NCI-H1092 (cell line): ENCODE results near the gene ADAM12.

Experiments used
- DNase-seq: peaks from one replicate; lab custom pipeline; 2025; lab: John Stamatoyannopoulos, UW

The ADAM12 gene

DNA sequence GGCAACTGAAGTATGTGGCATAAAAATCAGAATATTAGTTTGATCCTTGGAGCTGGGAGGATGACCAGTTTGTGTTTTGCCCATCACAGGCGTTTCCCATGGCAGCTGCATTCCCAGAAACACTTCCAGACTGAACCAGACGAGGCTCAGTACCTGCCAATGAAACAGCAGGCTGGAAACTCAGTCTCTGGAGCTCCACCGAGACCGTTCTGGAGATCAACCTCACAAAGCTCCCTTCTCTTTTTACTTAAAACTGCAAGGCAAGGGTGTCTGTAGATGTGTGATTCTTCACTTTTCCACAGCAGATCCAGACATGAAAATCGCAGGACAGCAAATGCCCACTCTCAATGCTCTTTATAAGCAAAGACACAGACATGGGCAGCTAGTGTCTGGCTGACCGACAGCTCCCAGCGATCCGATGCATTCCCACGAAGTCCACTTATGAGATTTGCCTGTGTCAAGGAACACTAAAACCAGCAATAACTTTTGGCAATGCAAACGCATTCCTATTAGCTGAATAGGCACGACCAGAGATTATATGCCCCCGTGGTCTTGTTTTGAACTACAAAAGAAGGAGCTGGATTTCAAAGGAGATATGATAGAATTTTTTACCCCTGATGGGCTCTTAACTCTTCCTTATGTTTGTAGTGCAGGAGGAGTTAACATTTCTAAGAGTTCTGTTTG lies 72.6 kb downstream of the ADAM12 start:
- DNase-seq = no peak

DNA sequence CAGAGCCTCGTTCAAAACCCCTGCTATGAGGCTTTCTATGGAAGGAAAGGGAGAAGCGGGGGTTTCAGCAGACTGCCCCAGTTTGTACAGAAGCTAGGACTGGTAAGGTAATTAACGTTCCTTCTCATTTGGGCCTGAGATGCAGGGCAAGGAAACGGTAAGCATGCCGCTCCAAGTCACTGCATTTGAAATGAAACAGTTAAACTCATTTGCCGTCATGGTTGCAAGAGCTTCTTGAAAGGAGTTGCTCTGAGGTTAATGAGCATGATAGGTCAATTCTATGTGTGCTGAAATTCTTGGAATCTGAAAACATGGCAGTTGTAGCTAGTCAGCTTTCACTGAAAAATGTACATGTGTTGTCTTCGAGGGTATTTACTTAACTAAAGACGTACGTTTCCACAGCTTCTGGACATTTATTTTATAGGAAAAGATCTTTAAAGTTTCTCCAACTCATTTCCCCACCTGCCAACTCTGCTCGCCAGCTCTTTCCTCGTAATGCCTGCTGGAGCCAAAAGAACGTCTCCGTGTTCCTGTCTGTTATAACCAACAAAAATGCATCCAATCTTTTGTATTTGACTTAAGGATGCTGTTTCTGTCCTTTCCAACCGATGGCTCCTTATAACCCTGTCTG lies 73.3 kb downstream of the ADAM12 start:
- no peak for DNase-seq

DNA sequence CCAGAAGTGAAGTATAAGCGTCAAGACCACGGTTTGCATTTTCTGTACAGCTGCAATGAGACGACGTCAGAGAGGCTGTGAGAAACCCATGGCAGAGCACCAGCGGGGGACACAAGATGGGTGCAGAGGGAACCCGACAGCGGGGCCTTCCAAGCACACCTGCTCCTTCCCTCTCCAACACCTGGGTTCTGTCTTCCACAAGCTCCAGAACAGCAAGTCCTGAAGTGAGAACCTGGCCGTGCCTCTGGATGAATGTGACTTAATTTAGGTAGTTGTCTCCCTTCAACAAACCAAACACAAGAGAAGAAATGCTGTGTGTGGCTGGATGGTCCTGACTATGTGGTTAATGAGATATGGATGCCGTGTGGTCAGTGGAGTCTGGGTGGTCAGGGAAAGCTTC lies 76.1 kb downstream of the ADAM12 start:
- DNase-seq = no peak

DNA sequence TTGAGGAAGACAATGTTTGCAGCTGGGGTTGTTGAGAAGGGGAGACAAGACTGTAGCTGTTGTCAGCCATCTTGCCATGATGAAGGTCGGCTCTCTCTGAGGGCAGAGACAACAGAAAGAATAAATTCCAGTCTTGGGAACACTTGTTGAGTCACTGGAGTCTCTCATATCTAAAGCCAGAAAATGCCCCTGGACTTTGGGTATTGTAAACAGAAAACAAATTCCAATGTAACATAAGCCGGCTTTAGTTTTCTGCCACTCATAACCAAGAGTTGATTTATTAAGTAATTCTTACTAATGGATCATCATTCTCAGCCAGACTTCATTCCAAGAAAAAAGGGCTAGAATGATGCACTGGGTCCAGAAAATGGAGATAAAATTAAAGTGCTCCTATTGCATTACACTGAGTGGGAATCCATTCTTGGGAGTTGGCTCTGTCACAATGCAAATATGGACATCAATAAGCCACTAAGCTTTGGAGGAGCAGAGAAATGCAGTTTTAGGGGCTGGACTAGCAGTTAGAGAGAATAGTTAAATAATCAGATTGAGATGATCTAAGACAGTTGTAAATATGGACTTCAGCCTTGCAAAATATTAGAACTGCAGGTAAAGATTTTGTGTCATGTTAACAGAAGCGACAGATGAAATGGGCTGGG lies 78.9 kb downstream of the ADAM12 start:
- DNase-seq = no peak

- DNase-seq = no peak
These were observed 85.2 kb downstream of the ADAM12 start for GRCh38 chr10:126302826-126303665.

GRCh38 chr10:126302476-126302756 lies 85.9 kb downstream of the ADAM12 start:
- no peak for DNase-seq

DNA sequence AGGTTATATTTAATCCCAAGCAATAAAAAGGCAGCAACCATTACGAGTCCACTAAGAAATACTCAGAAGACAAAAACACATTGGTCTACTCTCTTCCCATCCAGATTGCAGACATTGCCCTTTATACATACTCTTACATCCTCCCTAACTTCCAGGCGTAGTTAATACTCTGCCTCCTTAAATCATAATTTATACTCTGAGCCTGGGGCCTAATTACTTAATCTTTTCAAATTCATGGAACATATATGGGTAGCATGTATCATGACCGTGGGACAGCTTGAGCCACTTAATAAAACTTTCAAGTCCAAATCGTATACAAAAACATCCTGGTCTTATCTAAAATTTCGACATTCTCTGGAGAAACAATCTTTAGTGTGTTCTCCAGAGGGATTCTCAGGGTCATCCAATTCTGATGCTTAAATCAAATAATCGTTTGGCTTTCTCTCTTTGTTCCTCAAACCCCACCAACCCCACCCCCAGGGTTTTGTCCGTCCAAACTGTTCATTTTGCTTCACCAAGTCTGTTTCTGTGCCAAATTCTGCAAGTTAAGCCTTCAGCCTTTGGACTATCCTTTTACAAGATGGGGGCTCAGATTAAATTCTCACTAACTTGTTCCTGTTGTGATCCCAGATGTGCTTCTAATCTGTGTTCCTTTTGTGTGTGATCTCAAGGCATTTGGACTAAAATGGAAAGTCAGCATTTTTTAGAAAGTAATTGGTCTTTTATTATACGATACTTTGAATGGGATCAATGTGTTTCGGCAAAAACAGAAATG lies 86.4 kb downstream of the ADAM12 start:
- no peak for DNase-seq

GRCh38 chr10:126294451-126294850 lies 93.8 kb downstream of the ADAM12 start:
- no peak for DNase-seq

DNA sequence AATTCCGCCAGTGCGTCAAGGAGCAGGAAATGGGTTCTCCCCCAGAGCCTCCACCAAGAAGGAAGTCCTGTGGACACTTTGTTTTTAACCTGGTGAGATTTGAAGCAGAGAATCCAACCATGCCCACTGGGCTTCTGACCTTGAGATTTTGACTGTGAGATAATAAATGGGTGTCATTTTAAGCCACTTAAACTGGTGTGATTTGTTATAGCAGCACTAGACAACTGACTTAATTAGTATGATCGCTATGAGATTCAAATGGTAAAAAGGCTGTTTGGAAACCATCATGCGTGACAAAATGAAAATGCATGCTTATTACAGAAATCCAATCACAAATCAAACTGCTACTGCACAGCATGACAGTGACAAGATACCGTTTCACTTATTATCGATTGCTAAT lies 98.0 kb downstream of the ADAM12 start:
- DNase-seq = no peak

GRCh38 chr10:126288547-126289493 lies 99.5 kb downstream of the ADAM12 start:
- no peak for DNase-seq

- no peak for DNase-seq
These were observed 102.0 kb downstream of the ADAM12 start for GRCh38 chr10:126286256-126286780.

DNA sequence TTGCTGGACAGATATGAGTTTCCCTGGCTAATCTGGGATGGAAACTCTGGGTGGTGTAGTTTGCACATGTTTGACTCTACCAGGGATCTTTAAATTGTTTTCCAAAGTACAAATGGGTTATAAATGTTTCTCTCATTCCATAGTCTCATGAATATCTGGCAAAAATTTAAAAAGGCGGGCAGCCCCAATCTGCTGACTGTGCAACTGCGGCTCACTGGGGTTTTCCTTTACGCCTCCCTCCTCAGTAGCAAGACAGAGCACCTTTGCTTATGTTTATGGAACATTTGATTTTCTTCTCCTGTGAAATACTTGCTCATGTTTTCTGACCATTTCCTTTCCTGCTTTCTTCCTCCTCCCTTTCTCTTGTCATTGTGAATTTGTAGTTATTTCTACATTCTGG lies 105.0 kb downstream of the ADAM12 start:
- no peak for DNase-seq

DNA sequence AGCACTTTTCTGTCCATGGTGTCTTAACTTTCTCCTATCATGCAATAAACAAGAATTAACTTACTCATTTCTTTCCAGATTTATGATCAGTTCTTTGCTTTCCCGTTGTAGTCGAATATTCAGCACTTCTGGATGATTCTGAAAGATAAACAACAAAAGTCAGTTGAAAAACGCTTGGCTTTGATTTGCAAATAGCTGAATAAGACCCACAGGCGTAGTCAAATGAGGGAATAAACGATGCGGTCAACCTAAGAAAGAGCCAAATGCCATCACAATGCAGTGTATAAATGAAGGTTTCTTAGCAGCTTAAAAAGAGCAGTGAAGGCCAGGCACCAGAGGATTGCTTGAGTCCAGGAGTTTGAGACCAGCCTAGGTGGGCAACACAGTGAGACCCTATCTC lies 109.4 kb downstream of the ADAM12 start:
- no peak for DNase-seq

GRCh38 chr10:126277181-126277580 lies 111.1 kb downstream of the ADAM12 start:
- peak; percentile 3 for DNase-seq

DNA sequence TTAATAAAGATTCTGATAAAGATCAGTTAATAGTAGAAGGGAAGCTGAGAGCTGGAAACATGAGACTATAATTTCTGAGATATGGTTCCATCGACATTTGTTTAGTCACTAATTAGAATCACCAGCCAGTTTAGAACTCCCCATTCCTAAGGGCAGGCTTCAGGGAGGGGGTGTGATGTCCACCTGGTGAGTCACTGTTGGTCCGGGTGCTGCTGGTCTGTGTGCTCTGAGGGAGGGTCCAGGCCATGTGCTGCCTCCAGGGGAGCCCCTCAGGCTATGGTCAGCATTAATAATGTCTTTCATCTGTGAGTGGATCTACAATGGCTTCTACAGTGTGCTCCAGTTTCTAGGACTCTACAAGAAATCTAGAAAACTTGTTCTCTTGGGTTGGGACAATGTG lies 115.8 kb downstream of the ADAM12 start:
- no peak for DNase-seq

GRCh38 chr10:126270111-126270510 lies 118.2 kb downstream of the ADAM12 start:
- no peak for DNase-seq

DNA sequence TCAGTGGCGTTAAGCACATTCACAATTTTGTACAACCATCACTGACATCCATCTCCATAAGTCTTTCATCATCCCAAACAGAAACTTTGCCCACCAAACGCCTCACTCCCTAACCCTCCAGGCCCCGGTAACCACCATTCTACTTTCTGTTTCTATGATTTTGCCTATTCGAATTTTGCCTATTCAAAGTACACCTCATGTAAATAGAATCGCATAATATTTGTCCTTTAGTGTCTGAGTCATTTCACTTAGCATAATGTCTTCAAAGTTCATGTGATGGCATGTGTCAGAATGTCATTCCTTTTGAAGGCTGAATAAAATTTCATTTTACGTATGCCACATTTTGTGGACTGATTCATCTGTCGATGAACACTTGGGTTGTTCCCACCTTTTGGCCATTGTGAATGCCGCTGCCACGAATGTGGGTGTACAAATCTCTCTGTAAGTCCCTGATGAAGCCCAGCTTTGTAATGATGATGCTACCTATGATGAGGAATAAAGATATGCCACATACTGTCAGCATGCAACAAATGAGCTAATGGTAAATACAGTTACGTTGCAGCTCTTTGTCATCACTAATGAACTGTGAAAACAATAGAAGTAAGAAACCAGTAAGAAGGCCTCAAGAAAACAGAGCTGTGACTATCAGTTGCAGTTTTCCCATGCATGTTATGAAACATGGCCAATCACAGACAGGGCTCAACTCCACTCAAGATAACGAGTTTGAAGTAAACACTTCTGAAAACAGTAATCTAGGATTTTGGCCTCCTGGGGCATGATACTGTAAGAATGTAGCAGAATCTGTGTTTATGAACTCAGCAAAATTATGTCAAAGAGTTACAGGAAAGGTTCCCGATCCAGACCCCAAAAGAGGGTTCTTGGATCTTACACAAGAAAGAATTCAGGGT lies 120.0 kb downstream of the ADAM12 start:
- DNase-seq = no peak

DNA sequence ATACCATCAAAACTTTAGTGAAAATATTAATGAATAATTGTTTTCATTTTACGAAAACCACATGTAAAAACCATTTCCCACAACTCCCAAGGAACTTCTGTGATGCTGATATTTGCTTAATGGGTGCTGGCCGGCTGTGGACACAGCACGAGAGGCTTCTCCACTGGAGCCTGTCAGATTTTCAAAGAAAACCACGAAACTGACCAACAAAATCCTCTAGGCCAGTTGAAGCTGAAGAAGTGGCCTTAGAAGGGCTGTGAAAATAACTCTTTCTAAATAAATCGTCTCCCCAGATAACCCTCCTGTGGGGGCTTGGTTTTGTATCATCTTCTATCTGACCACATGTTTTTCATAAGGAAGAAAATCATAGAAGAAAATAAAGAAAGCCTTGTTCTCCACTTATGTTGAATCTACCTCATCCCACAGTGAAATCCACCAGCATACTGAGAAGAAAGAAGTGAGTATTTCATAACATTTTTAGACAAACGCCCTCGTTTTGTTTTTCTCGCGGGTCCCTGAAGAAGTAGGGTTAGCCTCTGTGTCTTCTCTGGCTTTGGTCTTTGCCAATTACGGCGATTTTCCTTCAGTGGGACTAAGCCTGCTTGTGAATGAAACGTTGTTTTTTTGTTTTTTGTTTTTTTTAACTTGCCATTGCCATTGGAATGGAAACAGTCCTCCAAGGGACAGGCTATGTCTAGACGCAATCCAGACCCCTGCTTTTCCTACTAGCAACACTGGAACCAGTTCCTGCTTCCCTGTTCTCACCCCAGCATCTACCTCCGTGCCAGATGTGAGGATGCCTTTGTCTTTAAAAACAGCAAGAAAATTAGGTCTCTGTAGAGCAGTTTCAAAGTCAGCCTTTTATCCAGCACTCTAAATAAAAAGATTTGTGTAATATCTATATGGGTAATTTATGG lies 123.9 kb downstream of the ADAM12 start:
- DNase-seq = no peak
